Activated CD8-positive, alpha-beta memory T cell treated with anti-CD3 and anti-CD28 coated beads, Interleukin-2, amount 50 U/mL, for 4 hours (primary cell): ENCODE data around the gene JRKL.
"Not testable (repeated sequence)": the region's sequence is repeated elsewhere in the genome, so short reads cannot be mapped to it uniquely, and the experiment has no call there.

Source experiments
- DNase-seq: peaks from one replicate; pipeline ENCODE4 v3.0.0-alpha.2; 2020

The JRKL gene

DNA sequence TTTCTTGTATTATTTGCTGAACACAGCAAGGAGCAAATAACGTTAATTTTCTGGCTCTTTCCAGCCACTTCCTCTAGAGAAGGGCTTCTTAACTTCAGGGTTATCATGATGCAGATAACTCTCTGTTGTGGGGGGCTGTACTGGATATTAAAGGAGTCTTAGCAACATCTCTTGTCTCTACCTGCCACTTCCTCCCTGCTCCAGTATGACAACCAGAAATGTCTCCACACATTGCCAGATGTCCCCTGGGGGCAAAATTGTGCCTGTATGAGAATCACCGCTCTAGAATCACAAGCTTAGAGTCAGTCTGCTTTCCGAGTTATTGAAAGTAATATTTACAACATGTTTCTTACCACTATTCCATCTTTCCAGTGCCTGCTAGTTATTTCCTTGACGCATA lies 6.8 kb downstream of the JRKL start:
- DNase-seq = no peak

DNA sequence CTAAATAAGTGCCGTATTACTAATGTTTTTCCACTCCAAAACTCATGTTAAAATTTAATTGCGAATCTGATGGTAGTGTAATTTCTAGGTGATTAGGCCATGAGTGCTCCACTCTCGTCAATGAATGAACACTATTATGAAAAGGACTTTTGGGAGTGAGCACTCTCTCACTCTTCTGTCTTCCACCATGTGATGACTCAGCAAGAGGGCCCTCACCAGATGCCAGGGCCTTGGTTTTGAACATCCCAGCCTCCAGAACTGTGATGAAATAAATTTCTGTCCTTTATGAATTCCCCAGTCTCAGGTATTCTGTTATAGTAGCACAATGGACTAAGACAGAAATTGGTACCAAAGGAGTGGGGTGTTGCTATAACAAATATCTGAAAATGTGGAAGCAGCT lies 8.1 kb downstream of the JRKL start:
- DNase-seq = no peak

DNA sequence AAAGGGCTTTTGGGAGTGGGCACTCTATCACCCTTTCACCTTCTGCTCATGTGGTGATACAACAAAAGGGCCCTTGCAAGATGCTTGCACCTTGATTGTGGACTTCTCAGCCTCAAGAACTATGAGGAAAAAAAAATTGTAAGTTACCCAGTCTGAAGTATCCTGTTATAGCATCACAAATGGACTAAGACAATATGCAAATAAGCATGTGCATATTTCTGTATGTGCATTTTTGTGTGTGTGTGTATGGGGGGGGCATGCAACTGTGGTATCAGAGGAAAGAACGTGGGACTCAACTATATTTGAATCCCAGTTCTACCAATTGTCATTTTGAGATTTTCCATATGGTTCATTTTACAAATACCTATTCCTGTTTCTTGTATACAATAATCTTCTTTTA lies 10.9 kb downstream of the JRKL start:
- no peak for DNase-seq

DNA sequence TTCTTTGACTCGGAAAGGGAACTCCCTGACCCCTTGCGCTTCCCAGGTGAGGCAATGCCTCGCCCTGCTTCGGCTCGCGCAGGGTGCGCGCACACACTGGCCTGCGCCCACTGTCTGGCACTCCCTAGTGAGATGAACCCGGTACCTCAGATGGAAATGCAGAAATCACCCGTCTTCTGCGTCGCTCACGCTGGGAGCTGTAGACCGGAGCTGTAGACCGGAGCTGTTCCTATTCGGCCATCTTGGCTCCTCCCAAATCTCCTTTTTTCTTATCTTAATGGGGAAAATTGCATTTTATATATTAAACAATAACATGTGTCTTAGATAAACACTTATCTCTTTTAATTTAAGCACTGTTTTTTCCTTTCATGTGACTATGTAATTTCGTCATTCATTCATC lies 21.6 kb downstream of the JRKL start:
- not testable (repeated sequence) for DNase-seq

DNA sequence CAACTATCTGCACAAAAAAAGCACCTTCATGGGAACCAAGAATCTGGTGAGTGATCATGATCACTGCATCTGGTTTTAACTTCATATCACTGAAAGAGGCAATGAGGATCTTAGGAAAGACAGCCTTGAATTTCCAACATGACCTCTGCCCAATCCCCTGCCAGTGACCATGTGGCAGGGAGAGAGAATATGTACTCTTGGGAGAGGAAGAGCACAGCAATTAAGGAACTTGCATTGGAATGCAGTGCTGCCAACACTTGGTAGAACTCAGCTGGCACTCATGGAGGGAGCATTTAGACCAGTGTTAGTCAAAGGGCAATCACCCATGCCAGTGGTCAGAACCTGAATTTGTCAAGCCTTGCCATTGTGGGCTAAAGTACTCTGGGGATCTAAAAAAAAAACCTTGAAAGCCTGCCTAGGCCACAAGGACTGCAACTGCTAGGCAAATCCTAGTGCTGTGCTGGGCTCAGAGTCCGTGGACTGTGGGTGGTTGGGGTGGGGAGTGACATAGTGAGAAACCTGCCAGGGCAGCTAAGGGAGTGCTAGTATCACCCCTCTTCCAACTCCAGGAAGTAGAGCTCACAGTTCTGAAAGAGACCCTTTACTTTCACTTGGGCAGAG lies 23.1 kb downstream of the JRKL start:
- DNase-seq = no peak

DNA sequence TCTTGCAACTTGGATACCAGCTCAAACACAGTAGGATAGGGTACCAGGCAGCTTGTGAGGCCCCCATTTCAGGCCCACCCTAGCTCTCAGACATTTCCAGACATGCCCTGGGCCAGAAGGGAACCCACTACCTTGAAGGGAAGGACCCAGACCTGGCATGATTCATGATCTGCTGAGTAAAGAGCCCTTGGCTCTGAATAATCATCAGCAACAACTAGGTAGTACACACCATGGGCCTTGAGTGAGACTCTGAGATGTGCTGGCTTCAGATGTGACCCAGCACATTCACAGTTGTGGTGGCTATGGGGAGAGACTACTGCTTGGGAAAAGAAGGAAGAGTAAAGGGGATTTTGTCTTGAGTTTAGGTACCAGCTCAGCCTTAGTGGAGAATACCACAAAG lies 23.6 kb downstream of the JRKL start:
- no peak for DNase-seq

DNA sequence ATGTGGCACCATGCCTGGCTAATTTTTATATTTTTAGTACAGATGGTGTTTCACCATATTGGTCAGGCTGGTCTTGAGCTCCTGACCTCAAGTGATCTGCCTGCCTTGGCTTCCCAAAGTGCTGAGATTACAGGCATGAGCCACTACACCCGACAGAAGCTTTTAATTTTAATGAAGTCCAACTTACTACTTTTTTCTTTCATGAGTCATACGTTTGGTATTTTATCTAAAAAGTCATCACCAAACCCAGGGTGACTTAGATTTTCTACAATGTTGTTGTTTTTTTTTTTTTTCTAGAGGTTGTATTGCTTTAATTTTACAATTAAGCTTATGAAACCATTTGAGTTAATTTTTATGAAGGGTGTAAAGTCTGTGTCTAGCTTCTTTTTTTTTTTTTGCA lies 34.9 kb downstream of the JRKL start:
- DNase-seq = no peak

DNA sequence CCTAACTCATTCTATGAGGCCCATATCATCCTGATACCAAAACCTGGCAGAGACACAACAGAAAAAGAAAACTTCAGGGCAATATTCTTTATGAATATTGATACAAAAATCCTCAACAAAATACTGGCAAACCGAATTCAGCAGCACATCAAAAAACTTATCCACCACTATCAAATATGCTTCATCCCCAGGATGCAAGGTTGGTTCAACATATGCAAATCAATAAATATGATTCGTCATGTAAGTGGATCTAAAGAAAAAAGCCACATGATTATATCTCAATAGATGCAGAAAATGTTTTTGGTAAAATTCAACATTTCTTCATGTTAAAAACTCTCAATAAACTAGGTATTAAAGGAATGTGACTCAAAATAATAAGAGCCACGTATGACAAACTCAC lies 40.9 kb downstream of the JRKL start:
- no peak for DNase-seq

DNA sequence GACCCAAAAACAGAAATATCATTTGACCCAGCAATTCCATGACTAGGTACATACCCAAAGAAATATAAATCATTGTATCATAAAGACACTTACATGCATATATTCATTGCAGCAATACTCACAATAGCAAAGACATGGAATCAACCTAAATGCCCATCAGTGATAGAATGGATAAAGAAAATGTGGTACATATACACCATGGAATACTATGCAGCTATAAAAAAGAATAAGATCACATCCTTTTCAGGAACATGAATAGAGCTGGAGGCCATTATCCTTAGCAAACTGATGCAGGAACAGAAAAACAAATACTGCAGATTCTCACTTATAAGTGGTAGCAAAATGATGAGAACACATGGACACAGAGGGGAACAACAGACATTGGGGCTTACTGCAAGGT lies 42.8 kb downstream of the JRKL start:
- DNase-seq = not testable (repeated sequence)
